Measurements from ENCODE around the gene KIFAP3.
A peak's percentile ranks its signal among the peaks of the same experiment; 100 is the strongest.
"Not testable (repeated sequence)": the region's sequence is repeated elsewhere in the genome, so short reads cannot be mapped to it uniquely, and the experiment has no call there.

KIFAP3 gene

GRCh38 chr1:169918220-169918619, 156.3 kb downstream of the KIFAP3 start:
- not testable (repeated sequence) for DNase-seq

- no peak for DNase-seq
These were observed 159.3 kb downstream of the KIFAP3 start for GRCh38 chr1:169915150-169915549.

DNA sequence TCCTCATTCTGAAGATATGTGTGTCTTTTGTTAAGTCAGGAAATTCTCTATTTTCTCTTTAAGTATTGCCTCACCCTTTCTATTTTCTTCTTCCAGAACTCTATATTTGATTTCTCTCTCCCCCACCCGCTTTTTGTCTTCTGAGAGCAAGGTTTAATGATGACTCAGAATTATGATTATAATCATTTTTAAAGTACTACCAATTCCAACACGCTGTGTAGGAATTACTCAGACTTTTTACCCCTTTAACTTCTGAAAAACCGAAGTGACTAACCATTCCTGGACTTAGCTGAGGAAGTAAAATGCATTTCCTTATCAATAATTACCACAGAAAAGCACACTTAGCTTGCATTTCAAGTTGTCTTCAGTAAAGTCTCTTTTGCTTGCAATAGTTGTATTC, 160.0 kb downstream of the KIFAP3 start:
- DNase-seq, result no peak

DNA sequence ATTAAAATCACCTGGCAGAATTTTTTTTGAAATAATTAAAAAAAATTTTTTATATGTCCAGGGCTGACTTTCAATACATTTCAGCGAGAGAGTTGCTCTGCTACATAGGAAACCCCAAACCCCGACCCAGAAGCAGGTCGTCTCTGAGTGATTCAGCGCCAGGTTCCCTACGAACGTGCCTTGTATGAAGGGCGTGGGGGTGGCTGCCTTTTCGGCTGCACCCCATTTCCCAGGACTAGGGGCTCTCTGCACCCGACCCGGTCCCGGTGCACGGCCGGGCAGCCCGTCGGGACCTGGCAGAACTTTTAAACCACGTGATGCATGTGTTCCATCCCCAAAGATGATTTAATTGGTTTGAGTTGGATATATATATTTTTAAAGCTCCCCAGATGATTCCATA, 165.0 kb downstream of the KIFAP3 start:
- DNase-seq, result no peak

DNA sequence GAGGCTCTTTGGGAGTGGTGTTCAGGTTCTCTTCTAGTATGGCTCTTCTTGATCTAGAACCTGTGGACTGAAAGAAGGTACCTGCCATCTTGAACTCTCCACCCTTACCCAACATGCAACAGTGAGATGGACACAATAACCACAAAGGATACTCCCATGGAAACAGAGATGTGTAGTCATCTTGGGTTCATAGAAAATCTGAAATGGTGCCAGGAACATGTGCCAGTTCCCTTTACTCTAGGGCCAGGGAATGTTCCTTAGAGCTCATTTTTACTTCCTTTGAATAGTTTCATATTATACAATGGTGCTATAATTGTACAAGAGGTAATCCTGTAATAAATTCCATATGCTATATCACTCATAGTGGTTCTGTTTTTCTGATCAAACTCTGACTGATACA, 167.6 kb downstream of the KIFAP3 start:
- no peak for DNase-seq

DNA sequence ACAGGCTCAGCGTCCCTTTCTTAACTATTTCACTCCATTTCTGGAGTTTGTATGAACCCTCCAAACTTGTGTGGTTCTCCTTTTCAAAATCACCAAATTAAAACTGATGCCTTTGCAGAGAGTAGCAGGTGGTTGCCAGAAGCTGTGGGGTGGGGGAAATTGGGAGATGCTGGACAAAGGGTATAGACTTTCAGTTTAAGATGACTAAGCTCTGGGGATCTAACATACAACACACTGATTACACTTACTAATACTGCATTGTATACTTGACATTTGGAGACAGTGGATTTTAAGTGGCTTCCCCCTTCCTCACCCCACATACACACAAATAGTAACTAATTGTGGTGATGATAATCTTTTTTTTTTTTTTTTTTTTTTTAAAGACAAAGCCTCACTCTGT, 169.7 kb downstream of the KIFAP3 start:
- no peak for DNase-seq

- DNase-seq, result no peak
These were observed 171.7 kb downstream of the KIFAP3 start for GRCh38 chr1:169902751-169903150.

DNA sequence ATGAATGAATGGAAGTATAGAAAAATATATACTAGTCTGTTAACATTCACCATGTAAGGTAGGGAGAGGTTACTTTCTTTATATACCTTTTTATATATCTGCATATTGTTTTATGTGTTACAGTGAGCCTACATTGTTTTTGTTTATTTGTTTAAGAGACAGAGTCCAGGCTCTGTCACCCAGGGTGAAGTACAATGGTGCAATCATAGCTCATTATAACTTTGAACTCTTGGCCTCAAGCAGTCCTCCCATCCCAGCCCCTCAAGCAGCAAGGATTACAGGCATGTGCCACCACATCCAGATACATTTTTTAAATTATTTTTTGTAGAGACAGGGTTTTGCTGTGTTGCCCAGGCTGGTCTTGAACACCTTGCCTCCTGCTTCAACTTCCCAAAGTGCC, 173.4 kb downstream of the KIFAP3 start:
- no peak for DNase-seq

DNA sequence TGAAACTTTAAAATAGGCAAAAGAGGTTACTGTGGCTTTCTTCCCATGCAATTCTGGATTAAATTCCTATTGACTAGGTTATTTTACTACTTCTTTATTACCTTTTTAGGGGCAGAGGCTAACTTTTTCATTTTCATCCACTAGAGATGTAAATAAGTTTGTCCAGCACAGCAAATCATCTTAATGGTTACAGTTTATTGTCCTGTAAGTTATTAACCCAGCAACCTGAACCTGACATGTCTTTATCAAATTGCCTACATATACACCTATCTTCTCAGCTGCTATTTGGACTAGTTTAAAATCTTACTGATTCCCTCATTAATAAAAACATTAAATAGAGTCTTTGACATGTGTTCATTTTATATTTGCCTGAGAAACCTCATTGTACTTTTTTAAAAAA, 173.9 kb downstream of the KIFAP3 start:
- DNase-seq, result no peak

- no peak for DNase-seq
These were observed 174.8 kb downstream of the KIFAP3 start for GRCh38 chr1:169899519-169900217.

- DNase-seq, result no peak
These were observed 178.5 kb downstream of the KIFAP3 start for GRCh38 chr1:169896013-169896412.

DNA sequence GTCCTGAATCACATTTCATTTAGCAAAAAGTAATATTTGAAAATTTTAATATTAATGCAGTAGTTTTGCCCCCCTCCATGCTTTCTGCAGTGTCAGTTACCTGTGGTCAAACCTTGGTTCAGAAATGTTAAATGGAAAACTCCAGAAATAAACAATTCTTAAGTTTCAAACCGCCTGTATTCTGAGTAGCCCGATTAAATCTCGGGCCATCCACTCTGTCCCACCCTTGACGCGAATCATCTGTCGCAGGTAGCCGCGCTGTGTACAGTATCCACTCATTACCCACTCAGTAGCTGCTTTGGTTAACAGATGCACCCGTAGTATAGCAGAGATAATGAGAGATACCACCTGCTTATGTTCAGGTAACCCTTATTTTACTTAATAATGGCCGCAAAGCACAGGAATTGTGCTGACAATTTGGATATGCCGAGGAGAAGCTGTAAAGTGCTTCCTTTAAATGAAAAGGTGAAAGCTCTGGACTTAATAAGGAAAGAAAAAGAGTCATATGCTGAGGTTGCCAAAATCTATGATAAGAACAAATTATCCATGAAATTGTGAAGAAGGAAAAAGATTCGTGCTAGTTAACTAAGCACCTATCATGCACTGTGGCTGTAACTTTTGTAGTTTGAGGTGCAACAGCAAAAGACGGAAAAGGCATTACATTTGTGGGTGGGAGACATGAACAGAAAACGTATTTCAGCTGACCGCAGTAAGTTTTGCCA, 179.9 kb downstream of the KIFAP3 start:
- DNase-seq, result no peak

DNA sequence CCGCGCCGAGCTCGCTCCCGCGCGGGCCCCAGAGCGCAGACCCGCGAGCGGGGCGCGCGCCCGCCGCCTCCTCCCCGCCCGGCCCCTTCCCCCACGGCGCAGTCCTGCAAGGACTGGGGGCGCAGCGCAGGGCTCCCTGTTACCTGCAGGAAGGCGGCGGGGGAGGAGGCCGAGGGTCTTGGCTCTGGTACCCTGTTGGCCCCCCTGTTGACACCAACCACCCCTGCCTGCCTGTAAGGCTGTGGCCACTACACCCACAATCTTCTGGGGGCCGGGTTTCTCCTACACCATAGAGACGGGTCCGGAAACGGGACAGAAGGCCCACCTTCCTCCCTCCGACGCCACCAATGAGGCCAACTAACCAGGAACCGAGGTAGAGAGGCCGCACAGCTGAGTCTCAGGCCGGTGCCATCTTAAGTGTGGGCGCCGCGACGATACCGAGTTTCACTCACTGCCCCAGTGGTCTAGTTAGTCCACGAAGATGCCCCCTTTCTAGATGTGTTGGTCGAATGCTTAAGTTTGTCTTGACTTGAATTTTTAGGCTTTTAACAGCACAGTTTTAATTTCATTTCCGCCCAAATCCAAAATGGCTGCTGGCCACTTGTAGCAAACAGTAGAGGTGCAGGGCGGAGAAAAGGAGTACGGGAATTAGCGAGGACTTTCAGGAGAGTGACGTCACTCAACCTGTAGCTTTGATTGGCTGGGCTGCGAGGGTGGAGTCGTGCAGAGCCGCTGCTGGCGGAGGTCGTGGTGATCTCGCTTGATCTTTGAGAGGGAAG, 180.7 kb downstream of the KIFAP3 start, which contains the start of gene SCYL3:
Gene SCYL3 (minus strand): TSS at position 252 of the 779 bp plus-strand sequence. CDS start 5,056 bp downstream, outside the sequence.
- DNase-seq, result peak; percentile 90

- peak; percentile 34 for DNase-seq
These were observed 181.4 kb downstream of the KIFAP3 start for GRCh38 chr1:169892927-169893644.

- no peak for DNase-seq
These were observed 182.1 kb downstream of the KIFAP3 start for GRCh38 chr1:169892176-169892926.

GRCh38 chr1:169891539-169891885, 183.0 kb downstream of the KIFAP3 start:
- no peak for DNase-seq

DNA sequence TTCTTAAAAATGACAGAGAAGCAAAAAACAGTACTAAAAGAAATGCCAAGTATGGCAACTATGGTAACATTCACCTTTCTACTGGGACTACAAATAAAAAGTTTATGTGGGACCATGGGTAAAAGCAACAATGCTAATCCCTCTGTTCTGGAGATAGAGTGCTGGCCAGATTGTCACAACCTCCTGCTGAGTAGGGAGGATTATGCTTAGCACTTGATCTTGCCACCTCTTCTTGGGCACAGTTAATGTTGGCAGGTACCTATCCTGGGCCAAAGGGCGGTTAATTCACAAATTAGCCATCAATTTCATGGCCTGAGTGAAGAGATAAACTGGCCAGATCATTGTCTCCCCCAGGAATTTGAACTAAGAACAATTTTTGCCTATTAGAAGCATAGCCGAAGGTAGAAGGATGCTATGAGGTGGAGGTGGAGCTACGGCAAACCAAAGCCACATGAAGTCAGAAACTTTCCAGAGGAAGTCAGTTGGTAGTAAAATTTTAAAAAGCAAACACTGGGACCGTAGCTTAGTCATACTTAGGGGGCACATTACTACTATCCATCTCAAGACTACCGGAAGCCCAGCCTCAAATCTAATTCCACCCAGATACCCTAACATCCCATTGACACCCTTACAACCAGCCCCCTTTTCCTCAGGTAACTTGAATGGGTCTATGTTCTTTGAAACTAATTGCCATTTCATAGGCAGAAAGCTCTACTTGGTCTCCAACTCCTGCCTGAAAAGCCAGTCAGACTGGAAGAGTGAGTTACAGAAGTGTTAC, 183.5 kb downstream of the KIFAP3 start:
- peak; percentile 50 for DNase-seq

DNA sequence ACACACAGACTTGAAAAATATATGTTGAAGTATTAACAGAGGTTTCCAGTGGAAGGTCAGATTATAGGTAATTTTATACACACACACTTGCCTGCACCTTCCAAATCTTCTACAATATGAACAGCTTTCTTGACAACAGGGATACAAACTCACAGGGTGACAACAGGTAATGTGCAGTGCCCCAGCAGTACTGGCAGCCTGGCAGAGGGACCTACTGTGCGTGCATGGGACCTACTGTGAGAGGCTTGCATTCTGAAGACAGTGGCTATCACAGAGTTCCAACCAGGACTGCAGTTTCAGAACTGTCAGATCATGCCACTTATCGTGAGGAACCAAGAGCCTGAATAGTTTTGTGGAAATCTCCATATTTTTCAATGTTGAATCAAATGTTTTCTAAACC, 184.6 kb downstream of the KIFAP3 start:
- no peak for DNase-seq

DNA sequence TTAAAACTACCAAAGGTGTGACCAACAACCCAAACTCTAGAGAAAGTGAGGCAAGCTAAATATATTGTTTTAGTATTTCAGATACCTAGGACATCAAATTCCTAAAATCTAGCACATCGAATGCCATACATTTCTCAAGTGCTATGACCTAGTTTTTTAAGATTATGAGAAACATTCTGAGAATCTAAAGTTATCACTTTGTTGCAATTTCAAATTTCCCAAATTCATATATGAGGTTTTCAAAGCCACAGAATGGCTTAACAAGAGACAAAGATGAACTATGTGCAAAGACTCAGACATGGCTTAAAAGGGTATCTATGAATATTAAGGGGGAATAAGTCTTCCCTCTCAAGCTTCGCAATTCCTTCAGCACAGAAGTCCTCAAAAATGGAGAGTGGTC, 187.6 kb downstream of the KIFAP3 start:
- DNase-seq, result no peak

- no peak for DNase-seq
These were observed 188.1 kb downstream of the KIFAP3 start for GRCh38 chr1:169886422-169886821.

- DNase-seq, result no peak
These were observed 189.3 kb downstream of the KIFAP3 start for GRCh38 chr1:169885207-169885606.
